IMR-90 (cell line): ENCODE measurements around the gene ABHD6. TPM values are rescaled to one million over a fixed set of nuclear protein-coding genes. Genes with fewer than 3 reads are reported as not detected.

Experiments
- ATAC-seq: fragments of 200-7000 bp; cut with Tn5 transposase; 2 replicates; pipeline ENCODE4 v1.9.1; 2020; ENCODE audit warnings: low read depth, mild to moderate bottlenecking, moderate library complexity
- BruUV-seq: library from RNA; stranded (reverse); fragments of 400-500 nt; replicated peaks from 2 replicates; lab custom pipeline; 2021; lab: Mats Ljungman, UMichigan
- CTCF ChIA-PET: fragments of 300-600 bp; formaldehyde crosslinking; extraction: SDS; loops from one replicate; lab custom pipeline; 2021; ENCODE audit warnings: antibody characterized with exemption; lab: Yijun Ruan, JAX
- POLR2A ChIA-PET: fragments of 300-600 bp; sonication (Branson Sonifier 250); formaldehyde crosslinking; loops from one replicate; lab custom pipeline; 2022; ENCODE audit warnings: antibody characterized with exemption; ENCODE audit not compliant: unreplicated experiment; lab: Charles Lee
- DNase-seq: peaks from one replicate; pipeline ENCODE4 v3.0.0; 2013
- H2AFZ ChIP-seq: replicated peaks from 2 replicates; pipeline ENCODE3; 2013; ENCODE audit warnings: low read length, mild to moderate bottlenecking; ENCODE audit not compliant: poor library complexity
- H2AK5ac ChIP-seq: 2 replicates; pipeline ENCODE4 v1.6.1; 2013; ENCODE audit warnings: low read depth, low read length, inconsistent platforms
- H2AK9ac ChIP-seq: replicated peaks from 2 replicates; pipeline ENCODE3; 2013; ENCODE audit warnings: mild to moderate bottlenecking, low read depth, low read length, moderate library complexity; ENCODE audit not compliant: poor library complexity
- H2BK120ac ChIP-seq: 2 replicates; pipeline ENCODE4 v1.6.1; 2013; ENCODE audit warnings: low read depth, low read length, inconsistent platforms
- H2BK15ac ChIP-seq: 3 replicates; pipeline ENCODE4 v1.6.1; 2013; ENCODE audit warnings: low read depth, low read length, inconsistent platforms
- H2BK20ac ChIP-seq: 2 replicates; pipeline ENCODE4 v1.6.1; 2013; ENCODE audit warnings: low read depth, mild to moderate bottlenecking, inconsistent platforms, low read length, moderate library complexity
- H2BK5ac ChIP-seq: 2 replicates; pipeline ENCODE4 v1.6.1; 2013; ENCODE audit warnings: mild to moderate bottlenecking, low read depth, low read length, inconsistent platforms; ENCODE audit not compliant: poor library complexity, severe bottlenecking
- H3K14ac ChIP-seq: replicated peaks from 2 replicates; pipeline ENCODE4 v1.6.1; 2013; ENCODE audit warnings: low read depth, low read length, inconsistent platforms
- H3K18ac ChIP-seq: 2 replicates; pipeline ENCODE4 v1.6.1; 2013; ENCODE audit warnings: low read depth, low read length, control low read depth
- H3K23ac ChIP-seq: 2 replicates; pipeline ENCODE4 v1.6.1; 2013; ENCODE audit warnings: low read depth, low read length, inconsistent platforms
- H3K27ac ChIP-seq: 2 replicates; pipeline ENCODE4 v1.5.1; 2013; ENCODE audit warnings: mild to moderate bottlenecking, control low read depth, low read length; ENCODE audit not compliant: insufficient read depth
- H3K27me3 ChIP-seq: 2 replicates; pipeline ENCODE4 v1.6.1; 2013; ENCODE audit warnings: low read length; ENCODE audit not compliant: control insufficient read depth, insufficient read depth
- H3K36me3 ChIP-seq: 2 replicates; pipeline ENCODE4 v1.6.1; 2013; ENCODE audit warnings: low read length, mixed read lengths; ENCODE audit not compliant: control insufficient read depth, insufficient read depth
- H3K4ac ChIP-seq: 2 replicates; pipeline ENCODE4 v1.6.1; 2013; ENCODE audit warnings: low read depth, low read length, inconsistent platforms
- H3K4me1 ChIP-seq: 2 replicates; pipeline ENCODE4 v1.6.1; 2013; ENCODE audit warnings: low read length, mixed read lengths; ENCODE audit not compliant: control insufficient read depth, insufficient read depth
- H3K4me2 ChIP-seq: 2 replicates; pipeline ENCODE4 v1.6.1; 2013; ENCODE audit warnings: low read depth, mild to moderate bottlenecking, control low read depth, low read length, moderate library complexity
- H3K4me3 ChIP-seq: 2 replicates; pipeline ENCODE4 v1.5.1; 2013; ENCODE audit warnings: low read depth, mild to moderate bottlenecking, control low read depth, low read length, moderate library complexity; ENCODE audit not compliant: insufficient read depth
- H3K56ac ChIP-seq: 2 replicates; pipeline ENCODE4 v1.6.1; 2013; ENCODE audit warnings: low read length, inconsistent platforms; ENCODE audit not compliant: insufficient read depth; ENCODE audit errors: extremely low read depth
- H3K79me1 ChIP-seq, 2 experiments: 2 replicates each; pipeline ENCODE4 v1.6.1; 2013; ENCODE audit warnings: low read length in 2 of 2, inconsistent platforms in 1 of 2, low read depth in 1 of 2
- H3K9ac ChIP-seq: 2 replicates; pipeline ENCODE4 v1.6.1; 2013; ENCODE audit warnings: low read depth, low read length, control low read depth
- H3K9me1 ChIP-seq: 2 replicates; pipeline ENCODE4 v1.6.1; 2013; ENCODE audit warnings: low read length, inconsistent platforms; ENCODE audit not compliant: insufficient read depth
- H3K9me3 ChIP-seq: 2 replicates; pipeline ENCODE4 v1.6.1; 2013; ENCODE audit warnings: low read length; ENCODE audit not compliant: control insufficient read depth, insufficient read depth
- H4K20me1 ChIP-seq: 2 replicates; pipeline ENCODE4 v1.6.1; 2013; ENCODE audit warnings: low read length, inconsistent platforms; ENCODE audit not compliant: insufficient read depth
- H4K5ac ChIP-seq: 2 replicates; pipeline ENCODE4 v1.6.1; 2013; ENCODE audit warnings: mild to moderate bottlenecking, low read depth, low read length, control low read depth
- H4K8ac ChIP-seq, 2 experiments: 2 replicates each; pipeline ENCODE4 v1.6.1; 2013; ENCODE audit warnings: low read depth in 2 of 2, low read length in 2 of 2, control low read depth in 1 of 2, inconsistent platforms in 1 of 2
- H4K91ac ChIP-seq: 2 replicates; pipeline ENCODE4 v1.6.1; 2013; ENCODE audit warnings: low read depth, low read length, inconsistent platforms; ENCODE audit not compliant: insufficient read depth
- CHD1 ChIP-seq: IDR thresholded peaks from 2 replicates; pipeline ENCODE4 v1.6.1; 2012; ENCODE audit warnings: low read depth, low read length, improper control_type of control experiment
- RCOR1 ChIP-seq: IDR thresholded peaks from 2 replicates; pipeline ENCODE4 v1.6.1; 2012; ENCODE audit warnings: mild to moderate bottlenecking, low read length, improper control_type of control experiment; ENCODE audit not compliant: insufficient replicate concordance
- WGBS, 2 experiments: methylation state at CpG; one replicate each; pipeline versions ENCODE4 v1.1.5 to v1.1.7; 2013; ENCODE audit warnings: missing lambda C conversion rate in 2 of 2; ENCODE audit not compliant: insufficient read length in 1 of 2; ENCODE audit errors: extremely low coverage in 2 of 2; 5-methylcytosine and 5-hydroxymethylcytosine counted together
- dilution Hi-C: fragments of 300-500 bp; cut with HindIII; formaldehyde crosslinking; loops from one replicate; pipeline ENCODE4 v1.14.3; 2018; ENCODE audit warnings: low sequenced_read_pairs; ENCODE audit not compliant: unreplicated experiment
- in situ Hi-C: fragments of 300-500 bp; cut with MboI; formaldehyde crosslinking; loops from 3 replicates; pipeline ENCODE4 v1.14.3; 2019; ENCODE audit warnings: low sequenced_read_pairs, inconsistent platforms, mixed read lengths
- intact Hi-C: fragments of 100-400 bp; cut with micrococcal nuclease; formaldehyde crosslinking; loops from 2 replicates; pipeline ENCODE4 v1.10.0; 2022
- polyA plus RNA-seq, 3 experiments: library from polyadenylated mRNA; depleted of rRNA; stranded (reverse); fragments of >200 nt; gene quantifications; 2 replicates each; pipeline ENCODE4 v1.2.3, GENCODE V29; 2012; ENCODE audit warnings: low replicate concordance in 1 of 3
- total RNA-seq: library from RNA; depleted of rRNA; stranded (reverse); fragments of >200 nt; gene quantifications from 2 replicates; pipeline ENCODE4 v1.2.3, GENCODE V29; 2012

The ABHD6 gene
- total and polyA plus RNA-seq, 2 of the 4 experiments (the other 2 are of a cell fraction): 5.0 to 5.6 TPM

- Histone ChIP-seq H3K27me3 (peaks cover 16% of the 10 kb centered on the region), H3K4me1 (no peaks in the 10 kb centered on the region), H4K91ac (no peak overlapping the region), H2AK5ac (no peak overlapping the region), H3K36me3 (no peaks in the 10 kb centered on the region), H2AFZ (no peak overlapping the region), H3K4ac (no peak overlapping the region), H4K20me1 (no peaks in the 10 kb centered on the region), H3K9ac (no peak overlapping the region), H3K9me3 (no peaks in the 10 kb centered on the region), H2BK120ac (no peak overlapping the region), H3K27ac (no peak overlapping the region), H3K79me1 (no peaks in the 10 kb centered on the region; a peak in 1 of 4 replicates), H3K18ac (no peak overlapping the region), H2BK15ac (no peak overlapping the region), H3K14ac (no peak overlapping the region), H3K4me2 (no peak overlapping the region), H3K23ac (no peak overlapping the region), H3K56ac (no peak overlapping the region), H3K4me3 (no peak overlapping the region), H2BK20ac (no peak overlapping the region), H2BK5ac (no peak overlapping the region), H2AK9ac (no peak overlapping the region), H3K9me1 (no peaks in the 10 kb centered on the region), H4K5ac (no peak overlapping the region), H4K8ac (no peak overlapping the region)
- ATAC-seq: no peak
- POLR2A ChIA-PET: no interaction called here
- TF ChIP-seq CHD1: no peak
- TF ChIP-seq RCOR1: no peak
- no TSS peak for BruUV-seq
- no CpG with 5 or more reads among the region's 2 CpGs for WGBS, 2 experiments
- dilution Hi-C loops (no loop called here), in situ Hi-C loops (no loop called here), intact Hi-C loops (no loop called here)
- DNase-seq: no peak
- CTCF ChIA-PET: interaction anchor here (1.0 kb wide), 1 partner anchor 14 kb away, joined by 6 read pairs; no protein-coding TSS in a partner anchor
Measured at GRCh38 chr3:58231666-58232065, 5.9 kb upstream of the ABHD6 start.
